HG02852 (cell line): ENCODE results near the gene RASGEF1C.

Experiments
- ATAC-seq: cut with Tn5 transposase; IDR thresholded peaks from one replicate; pipeline ENCODE4 v1.9.1; 2021; ENCODE audit warnings: mild to moderate bottlenecking, moderate library complexity; ENCODE audit not compliant: unreplicated experiment

RASGEF1C gene

GRCh38 chr5:180209137-180209581 is at the start of gene RASGEF1C:
TSS of gene RASGEF1C (minus strand) at chr5:180209211. CDS start at chr5:180138052, 71,159 bp downstream.
- ATAC-seq: peak; percentile 66

GRCh38 chr5:180253036-180253824 is 44.2 kb upstream of the RASGEF1C start:
- no peak for ATAC-seq

- ATAC-seq: no peak
Observed at GRCh38 chr5:180251887-180252286, 42.9 kb upstream of the RASGEF1C start.

- ATAC-seq: no peak
Observed at GRCh38 chr5:180251141-180251540, 42.1 kb upstream of the RASGEF1C start.

GRCh38 chr5:180250329-180250728 is 41.3 kb upstream of the RASGEF1C start:
- no peak for ATAC-seq

DNA sequence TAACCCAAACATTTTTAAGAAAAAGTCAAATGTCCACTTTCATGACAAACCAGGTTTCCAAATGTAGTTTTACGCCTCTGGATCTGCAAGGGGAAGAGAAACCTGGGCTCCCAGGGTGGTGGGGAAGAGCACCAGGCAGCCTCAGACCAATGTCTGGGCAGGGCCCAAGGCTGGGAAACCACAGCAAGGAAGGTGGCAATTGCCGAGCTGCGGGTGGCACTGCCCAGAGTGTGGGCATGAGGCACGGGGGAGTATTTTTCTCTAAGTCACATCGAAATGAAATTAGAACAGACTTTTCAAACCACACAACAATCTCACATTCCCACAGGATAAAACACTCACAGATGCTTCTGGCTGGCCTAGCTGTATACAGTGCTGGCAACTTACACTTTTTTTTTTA is 32.6 kb upstream of the RASGEF1C start:
- ATAC-seq: no peak

DNA sequence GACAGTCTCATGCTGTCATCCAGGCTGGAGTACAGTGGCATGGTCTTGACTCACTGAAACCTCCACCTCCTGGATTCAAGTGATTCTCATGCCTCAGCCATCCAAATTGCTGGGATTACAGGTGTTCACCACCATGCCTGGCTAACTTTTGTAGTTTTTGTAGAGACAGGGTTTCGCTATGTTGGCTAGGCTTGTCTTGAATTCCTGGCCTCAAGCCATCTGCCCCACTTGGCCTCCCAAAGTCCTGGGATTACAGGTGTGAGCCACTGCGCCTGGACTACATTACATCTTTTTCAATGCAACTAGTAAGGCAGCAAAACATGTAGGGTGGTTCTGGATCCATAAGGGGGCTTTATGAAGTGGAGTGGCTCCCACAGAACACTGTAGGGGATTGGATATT is 29.6 kb upstream of the RASGEF1C start:
- ATAC-seq: no peak

- no peak for ATAC-seq
Observed at GRCh38 chr5:180235846-180236245, 26.8 kb upstream of the RASGEF1C start.

GRCh38 chr5:180235077-180235476 is 26.1 kb upstream of the RASGEF1C start:
- ATAC-seq: no peak

DNA sequence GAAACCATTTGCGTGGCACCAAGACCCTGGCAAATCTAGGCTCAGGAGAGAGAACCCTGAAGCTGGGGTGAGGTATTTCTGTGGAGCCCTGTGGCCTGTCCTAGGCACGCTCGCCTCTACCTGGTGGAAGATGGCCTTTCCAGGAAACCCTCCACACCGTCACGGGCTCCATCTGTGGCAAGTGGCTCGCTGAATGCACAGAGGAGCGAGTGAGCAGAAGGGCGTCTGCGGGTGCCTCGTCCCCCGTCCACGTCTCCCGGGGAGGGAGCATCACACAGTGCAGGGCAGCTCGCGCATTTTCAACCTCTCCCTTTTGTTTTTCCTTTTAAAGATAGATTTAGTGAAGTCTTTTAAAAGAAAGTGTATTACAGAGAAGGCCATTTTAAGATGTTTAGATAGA is 25.3 kb upstream of the RASGEF1C start:
- no peak for ATAC-seq

DNA sequence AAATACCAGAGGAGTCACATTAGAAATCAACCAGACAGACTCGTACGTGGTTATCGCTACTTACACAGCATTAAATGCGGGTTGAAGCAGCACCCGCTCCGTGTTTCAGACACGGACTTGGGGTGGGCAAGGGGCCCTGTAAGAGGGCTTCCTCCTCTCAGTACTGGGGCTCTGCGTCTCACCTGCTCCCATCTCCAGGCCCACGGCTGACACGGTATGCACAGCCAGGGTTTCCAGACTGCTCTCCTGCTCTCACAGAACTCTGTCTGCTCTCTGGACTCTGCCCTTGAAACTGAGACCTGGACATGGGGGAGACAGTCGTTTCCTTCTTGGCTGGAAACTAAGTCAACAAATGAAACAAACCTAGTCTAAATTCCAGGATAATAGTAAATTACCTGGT is 24.7 kb upstream of the RASGEF1C start:
- no peak for ATAC-seq

GRCh38 chr5:180230017-180230416 is 21.0 kb upstream of the RASGEF1C start:
- no peak for ATAC-seq

DNA sequence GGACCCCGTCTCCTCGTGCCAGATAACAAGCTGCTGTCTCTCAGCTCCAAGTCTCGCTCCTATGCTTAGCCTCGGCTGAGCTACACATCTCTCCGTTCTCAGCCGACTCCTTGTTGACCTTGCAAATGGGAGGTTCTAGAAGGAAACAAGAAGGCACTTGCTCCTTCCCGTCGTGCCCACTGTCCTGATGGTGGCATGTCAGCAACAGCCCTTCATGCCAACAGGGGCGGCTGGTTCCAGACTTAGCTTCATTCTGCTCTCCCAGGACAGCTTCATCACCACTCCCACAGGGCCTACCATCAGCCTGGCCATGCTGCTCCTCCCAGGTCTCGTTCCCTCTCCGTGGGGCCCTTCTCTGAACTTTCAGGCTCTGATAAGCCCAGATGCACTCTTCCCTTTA is 13.0 kb upstream of the RASGEF1C start:
- ATAC-seq: no peak

DNA sequence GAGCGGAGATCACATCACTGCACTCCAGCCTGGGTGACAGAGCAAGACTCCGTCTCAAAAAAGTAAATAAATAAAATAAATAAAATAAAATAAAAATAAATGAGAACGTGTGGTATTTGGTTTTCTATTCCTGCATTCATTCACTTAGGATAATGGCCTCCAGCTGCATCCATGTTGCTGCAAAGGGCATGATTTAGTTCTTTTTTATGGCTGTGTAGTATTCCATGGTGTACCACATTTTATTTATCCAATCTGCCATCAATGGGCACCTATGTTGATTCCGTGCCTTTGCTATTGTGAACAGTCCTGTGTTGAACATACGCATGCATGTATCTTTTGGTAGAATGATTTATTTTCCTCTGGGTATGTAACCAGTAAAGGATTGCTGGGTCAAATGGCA is 8.8 kb upstream of the RASGEF1C start:
- ATAC-seq: no peak

DNA sequence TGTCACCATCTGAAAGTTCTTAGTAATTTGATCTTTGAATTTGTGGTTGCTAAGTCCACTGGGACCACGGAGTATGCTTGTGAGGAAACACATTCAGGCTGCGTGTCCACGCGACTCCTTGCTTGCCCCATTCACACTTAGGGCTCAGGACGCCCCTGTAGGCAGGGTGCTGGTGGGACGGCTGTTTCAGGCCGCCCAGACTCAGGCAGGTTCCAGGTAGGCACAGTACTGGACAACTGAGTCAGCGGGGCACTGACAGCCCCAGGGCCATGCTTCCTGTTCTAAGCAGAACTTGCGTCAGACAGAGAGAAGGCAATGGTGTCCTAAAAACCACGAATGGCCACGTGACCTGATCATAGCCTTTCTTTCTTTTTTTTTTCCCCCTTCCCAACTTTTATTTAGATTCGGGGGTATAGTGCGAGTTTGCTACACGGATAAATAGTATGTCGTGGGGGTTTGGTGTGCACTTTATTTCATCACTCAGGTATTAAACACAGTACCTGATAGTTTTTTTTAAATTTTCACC is 7.7 kb upstream of the RASGEF1C start:
- ATAC-seq: no peak

- ATAC-seq: no peak
Observed at GRCh38 chr5:180215783-180216630, 7.0 kb upstream of the RASGEF1C start.

DNA sequence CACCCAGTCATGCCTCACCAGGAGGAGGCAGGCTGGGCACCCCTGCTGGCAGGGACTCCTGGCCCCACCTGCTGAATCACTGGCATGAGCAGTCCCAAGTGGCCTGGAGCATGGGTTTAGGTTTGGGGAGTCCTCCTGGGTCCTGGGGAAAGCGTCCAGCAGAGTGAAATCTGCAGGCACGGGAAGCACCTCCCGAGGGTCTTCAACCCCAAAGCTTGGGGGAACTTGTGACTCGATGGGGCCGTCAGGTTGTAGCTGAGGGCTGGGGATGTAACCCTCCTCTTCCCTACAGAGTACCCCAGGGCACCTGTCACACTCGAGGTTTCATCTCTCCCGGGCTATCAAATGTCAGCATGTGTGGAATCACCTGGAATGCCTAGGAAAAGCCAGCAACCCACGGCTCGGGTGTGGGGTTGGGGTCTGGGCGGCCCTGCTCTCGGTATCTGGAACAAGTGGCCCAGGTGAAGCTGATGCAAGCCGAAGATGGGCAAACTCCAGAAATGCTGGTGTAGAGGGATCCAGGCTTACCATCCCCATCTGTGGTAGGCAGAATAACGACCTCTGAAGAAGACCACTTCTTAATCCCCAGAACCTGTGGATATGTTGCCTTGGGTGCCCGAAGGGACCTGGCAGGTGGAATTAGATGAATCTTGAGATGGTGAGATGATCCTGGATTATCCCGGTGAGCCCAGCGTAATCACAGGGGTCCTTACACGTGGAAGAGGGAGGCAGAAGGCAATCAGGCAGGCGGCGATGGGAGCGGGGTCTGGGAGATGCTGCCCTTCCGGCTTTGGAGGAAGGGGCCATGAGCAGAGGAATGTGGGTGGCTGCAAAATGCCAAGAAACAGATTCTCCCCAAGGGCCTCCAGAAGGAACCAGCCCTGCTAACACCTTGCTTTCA is 6.1 kb upstream of the RASGEF1C start:
- ATAC-seq: no peak

DNA sequence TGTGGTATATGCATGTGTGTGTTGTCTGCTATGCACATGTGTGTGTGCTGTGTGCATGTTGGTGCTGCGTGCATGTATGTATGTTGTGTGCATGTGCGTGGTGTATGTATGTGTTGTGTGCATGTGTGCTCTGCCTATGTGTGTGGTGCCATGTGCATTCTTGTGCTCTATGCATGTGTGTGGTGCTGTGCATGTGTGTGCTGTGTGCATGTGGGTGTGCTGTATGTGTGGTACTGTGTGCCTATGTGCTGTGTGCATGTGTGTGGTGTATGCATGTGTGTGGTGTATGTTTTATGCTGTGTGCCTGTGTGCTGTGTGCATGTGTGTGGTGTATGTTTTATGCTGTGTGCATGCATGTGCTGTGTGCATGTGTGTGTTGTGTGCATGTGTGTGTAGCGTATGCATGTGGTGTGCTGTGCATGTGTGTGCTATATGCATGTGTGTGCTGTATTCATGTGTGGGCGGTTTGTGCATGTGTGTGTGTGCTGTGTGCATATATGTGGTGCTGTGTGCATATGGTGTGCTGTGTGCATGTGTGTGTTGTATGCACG is 4.7 kb upstream of the RASGEF1C start:
- ATAC-seq: no peak

GRCh38 chr5:180213256-180213600 is 4.2 kb upstream of the RASGEF1C start:
- ATAC-seq: no peak
